Bronchial epithelial cell (primary cell): Measurements from ENCODE around the gene NMB. TPM values are rescaled to one million over a fixed set of nuclear protein-coding genes. Genes with fewer than 3 reads are reported as not detected.
A peak's percentile ranks its signal among the peaks of the same experiment; 100 is the strongest.

Experiments used
- DNase-seq: peaks from one replicate; pipeline ENCODE4 v3.0.0-alpha.2; 2010; ENCODE audit warnings: low read depth
- FAIRE-seq: peaks from 2 replicates; lab custom pipeline; 2011; peaks lifted over from hg19 to GRCh38; lab: Jason Lieb, UNC
- H3K27me3 ChIP-seq: 2 replicates; pipeline ENCODE4 v1.5.1; 2011; ENCODE audit warnings: low read length; ENCODE audit not compliant: control insufficient read depth, insufficient read depth
- H3K36me3 ChIP-seq: 2 replicates; pipeline ENCODE4 v1.5.1; 2011; ENCODE audit warnings: low read length; ENCODE audit not compliant: control insufficient read depth, insufficient read depth
- H3K4me3 ChIP-seq: 2 replicates; pipeline ENCODE4 v1.5.1; 2011; ENCODE audit warnings: mild to moderate bottlenecking, low read depth, low read length, control low read depth
- total RNA-seq: library from RNA; depleted of rRNA; stranded (reverse); fragments of >200 nt; gene quantifications from 2 replicates; pipeline ENCODE4 v1.2.1, GENCODE V29; 2014
- TF ChIP-seq, protein P1 (sequence below): IDR thresholded peaks from 2 replicates; pipeline ENCODE4 v1.5.1; 2011; ENCODE audit warnings: mild to moderate bottlenecking, moderate library complexity, low read length, control low read depth, inconsistent platforms; ENCODE audit not compliant: insufficient read depth, severe bottlenecking

Gene NMB
- total RNA-seq, 1 donor from 2014 or later: 1.1 TPM

DNA sequence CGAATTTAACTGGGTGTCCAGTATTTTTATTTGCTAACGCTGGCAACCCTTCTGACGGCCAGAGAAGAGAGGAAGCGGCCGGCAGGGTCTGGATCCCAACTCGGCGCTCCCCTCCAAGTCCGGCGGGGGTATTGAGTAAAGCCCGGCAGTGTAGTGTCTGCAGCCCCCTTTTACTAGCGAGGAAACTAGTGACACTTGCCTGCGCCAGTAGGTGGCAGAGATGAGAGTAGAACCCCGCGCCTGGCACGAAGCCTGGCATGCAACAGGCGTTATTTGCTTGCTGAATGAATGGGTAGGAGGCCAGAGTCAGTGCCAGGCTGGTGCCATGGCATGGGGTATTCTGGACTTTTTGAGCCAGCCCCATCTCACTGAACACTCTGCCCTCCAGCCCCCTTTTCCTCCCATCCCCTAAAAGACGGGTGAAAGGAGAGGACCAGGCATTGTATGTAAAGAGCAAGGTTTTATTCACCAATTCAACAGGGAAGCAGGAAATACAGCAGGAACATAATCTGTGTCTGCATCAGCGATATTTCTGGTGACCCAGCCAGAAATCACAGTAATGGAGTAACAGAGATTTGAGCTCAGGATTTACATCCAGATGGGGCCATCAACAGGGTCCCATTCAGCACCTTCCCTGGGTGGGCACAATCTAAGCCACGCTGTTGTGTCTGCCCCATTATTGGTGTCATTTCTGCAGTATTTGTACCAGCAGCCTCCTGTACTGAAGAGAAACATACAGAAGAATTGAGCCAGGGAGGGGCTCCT lies 3.1 kb downstream of the NMB start:
- FAIRE-seq: no peak
- Histone ChIP-seq H3K27me3 (no peaks in the 10 kb centered on the region), H3K36me3 (peaks cover 7% of the 10 kb centered on the region), H3K4me3 (peak overlapping the region; percentile 74)
- TF ChIP-seq, protein P1, sequence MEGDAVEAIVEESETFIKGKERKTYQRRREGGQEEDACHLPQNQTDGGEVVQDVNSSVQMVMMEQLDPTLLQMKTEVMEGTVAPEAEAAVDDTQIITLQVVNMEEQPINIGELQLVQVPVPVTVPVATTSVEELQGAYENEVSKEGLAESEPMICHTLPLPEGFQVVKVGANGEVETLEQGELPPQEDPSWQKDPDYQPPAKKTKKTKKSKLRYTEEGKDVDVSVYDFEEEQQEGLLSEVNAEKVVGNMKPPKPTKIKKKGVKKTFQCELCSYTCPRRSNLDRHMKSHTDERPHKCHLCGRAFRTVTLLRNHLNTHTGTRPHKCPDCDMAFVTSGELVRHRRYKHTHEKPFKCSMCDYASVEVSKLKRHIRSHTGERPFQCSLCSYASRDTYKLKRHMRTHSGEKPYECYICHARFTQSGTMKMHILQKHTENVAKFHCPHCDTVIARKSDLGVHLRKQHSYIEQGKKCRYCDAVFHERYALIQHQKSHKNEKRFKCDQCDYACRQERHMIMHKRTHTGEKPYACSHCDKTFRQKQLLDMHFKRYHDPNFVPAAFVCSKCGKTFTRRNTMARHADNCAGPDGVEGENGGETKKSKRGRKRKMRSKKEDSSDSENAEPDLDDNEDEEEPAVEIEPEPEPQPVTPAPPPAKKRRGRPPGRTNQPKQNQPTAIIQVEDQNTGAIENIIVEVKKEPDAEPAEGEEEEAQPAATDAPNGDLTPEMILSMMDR: peak; percentile 84
- peak; percentile 72 for DNase-seq

DNA sequence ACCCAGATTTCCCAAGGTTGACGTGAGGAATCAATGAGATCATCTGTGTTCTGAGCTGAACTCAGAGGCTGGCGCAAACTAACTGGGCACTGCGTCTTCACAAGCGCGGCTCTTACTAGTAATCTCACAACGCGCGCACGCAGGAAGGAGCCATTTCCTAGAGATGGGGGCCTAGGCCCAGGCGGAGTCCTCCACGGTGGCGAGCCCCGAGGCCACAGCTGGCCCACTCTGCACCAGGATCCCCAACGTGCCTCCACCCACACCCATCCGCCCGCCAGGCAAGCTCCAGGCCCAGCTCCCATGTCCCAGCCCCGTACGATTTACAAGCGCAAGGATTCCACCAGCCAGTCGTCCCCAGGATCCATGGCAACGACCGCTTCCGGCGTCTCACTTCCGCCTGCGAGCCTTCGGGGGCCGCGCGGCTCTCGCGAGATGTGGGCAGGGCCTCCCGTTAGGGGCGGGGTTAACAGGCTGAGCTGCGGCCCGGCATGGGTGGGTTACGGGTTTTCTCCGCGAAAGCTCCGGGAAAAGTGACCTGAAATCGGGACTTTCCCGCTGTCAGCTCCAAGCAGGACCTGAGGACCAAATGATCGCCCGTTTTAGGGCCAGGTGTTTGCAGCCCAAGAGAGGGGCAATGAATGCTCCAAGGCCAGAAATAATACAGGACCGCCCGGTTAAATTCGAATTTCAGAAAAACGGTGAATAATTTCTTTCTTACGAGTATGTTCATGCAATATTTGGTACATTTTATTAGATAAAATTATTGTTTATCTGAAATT lies 3.9 kb downstream of the NMB start, which contains the start of gene WDR73:
Gene WDR73 (minus strand): TSS at position 374 of the 779 bp plus-strand sequence. CDS start 9 bp downstream, at position 365.
- no peak for FAIRE-seq
- DNase-seq: peak; percentile 83
- Histone ChIP-seq H3K27me3 (no peaks in the 10 kb centered on the region), H3K36me3 (peaks cover 10% of the 10 kb centered on the region), H3K4me3 (peak within 1 kb of the TSS; percentile 74)
- TF ChIP-seq, protein P1: no peak

DNA sequence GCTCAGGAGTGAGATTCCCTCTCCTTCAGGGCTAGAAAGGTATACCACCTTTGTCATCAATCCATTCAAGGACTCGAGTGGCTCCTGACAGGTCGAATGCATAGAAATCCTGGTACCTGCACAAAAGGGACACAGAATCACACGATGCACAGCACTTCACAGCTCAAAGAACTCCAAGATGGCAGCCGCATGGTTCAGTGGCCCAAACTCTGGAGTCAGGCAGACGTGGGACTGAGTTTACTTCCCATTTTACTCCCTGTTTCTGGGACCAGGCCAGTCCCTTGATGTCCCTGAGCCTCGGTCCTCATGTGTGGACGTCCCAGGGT lies 4.5 kb downstream of the NMB start:
- FAIRE-seq (no peak), DNase-seq (no peak)
- TF ChIP-seq, protein P1: no peak
- Histone ChIP-seq H3K27me3 (no peaks in the 10 kb centered on the region), H3K36me3 (peaks cover 12% of the 10 kb centered on the region), H3K4me3 (peak overlapping the region; percentile 74)

DNA sequence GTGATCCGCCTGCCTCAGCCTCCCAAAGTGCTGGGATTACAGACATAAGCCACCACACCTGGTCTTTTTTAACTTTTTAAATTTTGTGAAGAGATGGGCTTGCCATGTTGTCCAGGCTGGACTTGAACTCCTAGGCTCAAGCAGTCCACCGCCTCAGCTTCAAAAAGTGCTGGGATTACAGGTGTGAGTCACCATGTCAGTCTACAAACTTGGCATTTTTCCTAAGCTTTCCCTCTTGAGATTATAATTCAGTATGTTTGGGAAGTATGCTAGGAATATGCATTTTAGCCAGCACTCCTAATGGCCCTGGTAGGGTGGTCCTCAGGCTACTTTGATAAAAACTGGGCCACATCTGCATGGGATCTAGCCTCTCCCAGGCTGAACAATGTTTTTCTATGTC lies 8.3 kb downstream of the NMB start:
- FAIRE-seq: no peak
- TF ChIP-seq, protein P1: no peak
- Histone ChIP-seq H3K4me3 (no peak overlapping the region), H3K27me3 (no peaks in the 10 kb centered on the region), H3K36me3 (peaks cover 32% of the 10 kb centered on the region)
- no peak for DNase-seq

DNA sequence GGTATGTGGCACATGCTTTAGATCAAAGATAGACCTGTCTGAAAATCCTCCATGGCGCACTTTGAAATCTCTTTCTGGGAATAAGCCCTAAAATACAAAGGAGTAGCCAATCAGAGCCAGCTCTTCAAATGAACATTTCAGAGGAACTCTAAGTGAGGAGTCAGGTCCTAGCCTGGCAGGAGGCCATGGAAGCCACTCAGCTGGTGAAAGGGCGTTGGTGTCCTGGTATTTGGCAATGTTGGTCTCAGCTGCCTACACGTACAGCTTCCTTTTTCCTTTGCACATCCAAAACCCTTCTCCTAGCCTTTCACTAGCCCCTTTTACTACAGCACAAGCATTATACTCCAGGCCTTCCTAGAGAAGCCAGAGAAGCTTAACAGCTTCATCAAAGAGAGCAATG lies 9.5 kb downstream of the NMB start:
- Histone ChIP-seq H3K27me3 (no peaks in the 10 kb centered on the region), H3K4me3 (no peak overlapping the region), H3K36me3 (peaks cover 35% of the 10 kb centered on the region)
- peak; percentile 34 for DNase-seq
- TF ChIP-seq, protein P1: no peak
- no peak for FAIRE-seq
